GM18909 (cell line): ENCODE data around the gene MAD2L1BP.
"Not testable (repeated sequence)": the region's sequence is repeated elsewhere in the genome, so short reads cannot be mapped to it uniquely, and the experiment has no call there.

Source experiments
- ATAC-seq: cut with Tn5 transposase; IDR thresholded peaks from one replicate; pipeline ENCODE4 v1.9.1; 2021; ENCODE audit warnings: mild to moderate bottlenecking; ENCODE audit not compliant: unreplicated experiment, poor library complexity

The MAD2L1BP gene

DNA sequence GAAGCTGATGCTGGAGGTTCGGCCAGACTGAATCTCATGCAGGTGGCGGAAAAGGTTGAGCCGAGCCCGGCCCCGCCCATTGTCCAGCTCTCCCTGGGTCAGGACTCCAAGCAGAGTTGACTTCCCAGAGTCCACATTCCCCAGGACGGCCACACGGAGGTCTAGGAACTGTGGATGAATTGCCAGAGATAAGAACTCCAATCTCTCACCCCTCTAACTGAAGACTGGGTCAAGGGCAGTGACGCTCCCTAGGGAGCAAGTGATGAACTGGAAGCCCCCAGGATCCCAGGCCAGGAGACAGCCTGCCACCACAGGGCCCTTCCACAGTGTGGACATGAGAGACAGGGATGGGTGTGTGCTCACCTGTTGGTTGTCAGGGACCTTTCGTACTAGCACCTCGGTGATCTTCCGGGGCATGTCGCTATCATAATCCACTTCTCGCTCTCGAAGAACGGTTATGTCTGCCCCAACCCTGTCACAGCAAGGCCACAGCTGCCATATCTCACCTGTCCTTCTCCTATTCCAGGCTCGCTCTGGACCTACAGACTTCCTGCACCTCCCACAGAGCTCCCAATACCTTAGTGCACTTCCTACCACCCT is 10.1 kb upstream of the MAD2L1BP start:
- no peak for ATAC-seq

DNA sequence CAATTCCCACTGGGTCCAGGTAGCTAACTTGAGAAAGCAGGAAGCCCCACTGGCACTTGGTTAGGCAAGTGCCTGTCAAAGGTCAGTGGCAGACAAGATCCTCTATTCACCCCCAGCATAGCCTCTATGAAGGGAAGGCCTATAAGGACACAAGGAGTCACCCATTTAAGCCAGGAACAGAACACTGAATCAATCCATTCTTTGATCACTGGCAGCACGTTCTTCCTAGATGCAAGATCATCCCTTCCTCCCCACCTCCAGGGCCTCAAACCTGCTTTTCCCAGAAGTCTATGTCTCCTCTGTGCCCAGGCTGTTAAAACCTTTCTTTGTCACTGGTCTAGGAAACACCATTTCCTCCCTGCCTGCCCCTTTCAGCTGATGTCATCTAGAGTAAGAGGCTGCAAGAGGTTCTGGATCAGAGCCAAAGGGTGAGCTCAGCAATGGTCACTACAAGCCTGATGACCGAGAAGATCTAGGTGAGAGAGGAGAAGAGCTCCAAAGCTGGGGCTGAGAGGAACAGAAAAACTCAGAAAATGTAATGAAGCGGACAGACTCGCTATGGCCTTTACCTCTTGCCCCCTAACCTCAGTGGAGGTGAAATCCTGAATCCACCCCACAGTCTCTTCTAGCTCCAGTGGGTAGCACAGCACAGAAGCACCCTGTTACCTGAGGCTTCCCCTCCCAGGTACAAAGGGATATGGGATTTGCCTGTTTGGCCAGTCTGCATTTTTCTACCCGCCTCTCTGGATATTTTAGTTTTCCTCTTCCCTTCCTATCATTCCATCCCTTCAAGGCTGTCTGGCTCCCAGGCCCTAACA is 8.4 kb upstream of the MAD2L1BP start:
- no peak for ATAC-seq

DNA sequence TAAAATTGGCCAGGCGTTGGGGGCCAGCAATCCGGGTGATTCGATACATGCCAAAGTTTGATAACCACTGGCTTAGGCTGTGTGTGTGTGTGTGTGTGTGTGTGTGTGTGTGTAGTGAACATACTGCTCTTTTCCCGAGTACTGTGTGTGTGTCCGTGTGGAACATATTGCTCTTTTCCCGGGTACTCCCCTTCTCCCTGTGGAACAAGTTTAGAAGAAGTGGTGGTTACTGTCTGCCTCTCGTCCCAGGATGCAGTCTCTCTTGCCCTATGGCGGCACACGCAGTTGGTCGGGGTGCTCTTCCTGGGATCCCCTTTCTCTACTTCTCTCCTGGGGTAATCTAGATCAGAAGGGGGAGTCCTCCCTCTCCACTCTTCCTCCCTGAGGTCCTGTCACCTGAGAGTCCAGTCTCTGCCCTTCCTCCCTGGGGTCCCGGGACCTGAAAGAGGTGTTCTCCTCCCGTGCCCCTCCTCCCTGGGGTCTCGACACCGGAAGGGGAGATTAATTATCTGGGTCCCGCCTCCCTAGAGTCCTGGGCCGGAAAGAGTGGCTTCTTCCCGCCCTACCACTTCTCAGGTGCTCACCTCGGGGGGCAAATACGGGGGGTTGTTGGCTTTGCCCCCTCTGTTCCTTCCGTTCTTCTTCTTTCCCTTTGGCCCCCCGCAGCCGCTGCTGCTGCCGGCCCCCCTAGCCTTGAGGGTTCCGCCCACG is 7.1 kb upstream of the MAD2L1BP start:
- peak; percentile 27 for ATAC-seq

DNA sequence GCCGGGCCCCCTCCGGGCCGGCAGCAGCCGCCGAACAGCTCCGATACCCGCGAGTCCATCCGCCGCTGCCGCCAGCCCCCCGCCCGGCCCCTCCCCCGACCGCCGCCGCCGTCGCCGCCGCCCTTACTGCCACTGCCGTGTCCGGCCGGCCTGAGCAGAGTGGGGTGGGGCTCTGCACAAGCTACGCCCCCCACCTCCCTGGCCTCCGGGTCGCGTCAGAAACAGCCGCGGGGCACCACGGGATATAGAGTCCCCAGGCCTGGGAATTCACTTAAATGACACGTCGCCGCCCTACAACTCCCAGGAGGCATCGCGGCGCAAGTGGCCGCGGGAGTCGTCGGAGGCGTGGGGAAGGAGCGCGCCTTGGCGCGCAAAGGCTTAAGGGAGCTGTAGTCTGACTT is 6.5 kb upstream of the MAD2L1BP start, which contains the start of gene GTPBP2:
Gene GTPBP2, minus strand, starts transcription at position 161 of the 401 bp plus-strand sequence. Its CDS starts 102 bp downstream, at position 59.
- ATAC-seq = peak; percentile 84

DNA sequence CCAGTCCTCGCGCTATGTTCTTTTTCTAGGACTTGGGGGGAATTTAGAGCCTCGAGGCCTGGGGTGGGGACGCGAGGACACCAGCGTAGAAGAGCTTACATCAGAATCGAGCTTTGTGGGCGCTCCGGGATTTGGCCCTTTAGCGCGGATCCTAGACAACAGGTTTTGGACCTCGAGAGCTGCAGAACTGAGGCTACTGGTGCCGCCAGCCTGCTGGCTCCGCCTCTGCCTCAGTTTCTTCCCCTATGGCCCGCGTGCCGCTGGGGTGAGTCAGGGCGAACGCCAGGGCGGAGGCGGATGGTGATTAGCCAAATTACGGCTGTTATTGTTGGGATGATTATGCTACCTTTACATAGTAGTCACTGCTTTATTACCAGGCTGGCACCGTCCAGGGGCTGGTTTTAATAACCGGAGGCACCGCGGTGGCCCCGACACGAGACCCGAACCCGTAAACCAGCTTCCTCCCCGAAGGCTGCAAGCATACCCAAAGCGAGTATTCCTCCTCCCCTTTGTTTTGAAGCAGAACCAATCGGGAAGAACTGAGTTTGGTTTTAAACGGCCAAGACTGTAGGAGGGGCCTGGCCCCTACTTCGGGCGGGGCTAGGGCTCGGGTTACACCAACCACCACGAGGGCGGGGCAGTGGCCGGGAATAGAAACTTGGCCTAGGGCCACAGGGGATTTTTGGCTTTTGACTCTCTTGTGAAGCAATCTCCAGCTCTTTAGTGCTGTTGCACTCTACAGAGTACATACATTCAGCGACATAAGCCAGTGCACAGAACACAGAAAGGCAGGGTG is 5.9 kb upstream of the MAD2L1BP start:
- ATAC-seq = peak; percentile 64

DNA sequence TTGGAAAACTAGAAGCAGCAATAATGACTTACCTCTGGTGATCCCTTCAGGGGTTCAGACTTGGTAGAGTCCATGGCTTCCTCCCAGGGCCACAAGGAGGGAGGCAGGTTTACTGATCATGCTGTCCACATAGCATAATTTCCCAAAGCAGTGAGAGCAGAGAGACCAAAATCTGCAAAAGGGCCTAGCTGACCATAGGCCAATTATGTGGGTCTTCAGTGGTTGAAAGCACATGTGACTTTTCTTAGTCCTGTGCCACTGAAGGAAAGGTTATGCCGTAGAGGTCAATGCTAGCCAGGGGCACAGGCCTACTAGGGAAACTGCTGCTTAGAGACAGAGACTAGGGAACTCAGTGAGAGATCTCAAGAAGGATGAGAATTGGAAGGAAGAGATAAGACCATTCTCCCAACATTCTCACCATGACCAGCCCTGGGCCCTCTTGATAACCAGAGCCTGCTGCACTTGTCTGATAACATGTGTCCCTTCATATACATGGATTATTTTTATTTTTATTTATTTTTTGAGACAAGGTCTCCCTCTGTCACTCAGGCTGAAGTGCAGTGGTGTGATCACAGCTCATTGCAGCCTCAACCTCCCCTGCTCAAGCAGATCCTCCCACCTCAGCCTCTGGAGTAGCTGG is 4.5 kb upstream of the MAD2L1BP start:
- no peak for ATAC-seq

DNA sequence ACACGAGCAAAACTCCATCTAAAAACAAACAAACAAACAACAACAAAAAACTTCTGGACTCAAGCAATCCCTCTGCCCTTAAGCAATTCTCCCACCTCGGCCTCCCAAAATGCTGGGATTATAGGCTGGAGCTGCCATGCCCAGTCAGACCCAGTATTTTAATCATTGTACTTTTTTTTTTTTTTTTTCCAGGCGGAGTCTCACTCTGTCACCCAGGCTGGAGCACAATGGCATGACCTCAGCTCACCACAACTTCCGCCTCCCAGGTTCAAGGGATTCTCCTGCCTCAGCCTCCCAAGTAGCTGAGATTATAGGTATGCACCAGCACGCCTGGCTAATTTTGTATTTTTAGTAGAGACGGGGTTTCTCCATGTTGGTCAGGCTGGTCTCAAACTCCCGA is 2.6 kb upstream of the MAD2L1BP start:
- not testable (repeated sequence) for ATAC-seq

DNA sequence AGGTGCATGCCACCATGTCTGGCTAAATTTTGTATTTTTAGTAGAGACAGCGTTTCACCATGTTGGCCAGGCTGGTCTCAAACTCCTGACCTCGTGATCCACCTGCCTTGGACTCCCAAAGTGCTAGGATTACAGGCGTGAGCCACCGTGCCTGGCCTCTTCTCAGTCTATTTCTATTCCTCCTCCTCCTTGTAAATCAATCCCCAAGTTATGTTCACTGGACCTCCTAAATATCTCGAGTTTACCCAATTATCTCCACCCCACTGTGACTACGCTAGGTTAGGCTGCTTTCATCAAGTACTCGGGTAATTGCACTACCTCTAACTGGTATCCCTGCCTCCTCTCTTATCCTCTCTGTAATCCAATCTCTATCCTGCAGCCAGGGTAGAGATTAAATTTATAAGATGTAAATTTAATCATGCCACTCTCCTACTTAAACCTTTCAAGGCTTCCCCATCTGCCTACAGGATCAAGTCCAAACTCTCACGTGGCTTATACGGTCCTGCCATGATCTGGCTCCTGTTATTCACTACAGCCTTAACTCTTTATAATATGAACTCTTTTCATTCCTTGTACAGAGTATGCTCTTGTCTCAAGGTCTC is 837 bp upstream of the MAD2L1BP start:
- ATAC-seq = no peak

DNA sequence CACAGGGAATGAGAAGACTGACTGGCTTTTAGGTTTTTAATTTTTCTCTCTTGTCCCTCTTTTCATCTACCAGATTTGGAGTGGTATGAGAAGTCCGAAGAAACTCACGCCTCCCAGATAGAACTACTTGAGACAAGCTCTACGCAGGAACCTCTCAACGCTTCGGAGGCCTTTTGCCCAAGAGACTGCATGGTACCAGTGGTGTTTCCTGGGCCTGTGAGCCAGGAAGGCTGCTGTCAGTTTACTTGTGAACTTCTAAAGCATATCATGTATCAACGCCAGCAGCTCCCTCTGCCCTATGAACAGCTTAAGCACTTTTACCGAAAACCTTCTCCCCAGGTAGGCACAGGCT is 644 bp downstream of the MAD2L1BP start:
- ATAC-seq = no peak

DNA sequence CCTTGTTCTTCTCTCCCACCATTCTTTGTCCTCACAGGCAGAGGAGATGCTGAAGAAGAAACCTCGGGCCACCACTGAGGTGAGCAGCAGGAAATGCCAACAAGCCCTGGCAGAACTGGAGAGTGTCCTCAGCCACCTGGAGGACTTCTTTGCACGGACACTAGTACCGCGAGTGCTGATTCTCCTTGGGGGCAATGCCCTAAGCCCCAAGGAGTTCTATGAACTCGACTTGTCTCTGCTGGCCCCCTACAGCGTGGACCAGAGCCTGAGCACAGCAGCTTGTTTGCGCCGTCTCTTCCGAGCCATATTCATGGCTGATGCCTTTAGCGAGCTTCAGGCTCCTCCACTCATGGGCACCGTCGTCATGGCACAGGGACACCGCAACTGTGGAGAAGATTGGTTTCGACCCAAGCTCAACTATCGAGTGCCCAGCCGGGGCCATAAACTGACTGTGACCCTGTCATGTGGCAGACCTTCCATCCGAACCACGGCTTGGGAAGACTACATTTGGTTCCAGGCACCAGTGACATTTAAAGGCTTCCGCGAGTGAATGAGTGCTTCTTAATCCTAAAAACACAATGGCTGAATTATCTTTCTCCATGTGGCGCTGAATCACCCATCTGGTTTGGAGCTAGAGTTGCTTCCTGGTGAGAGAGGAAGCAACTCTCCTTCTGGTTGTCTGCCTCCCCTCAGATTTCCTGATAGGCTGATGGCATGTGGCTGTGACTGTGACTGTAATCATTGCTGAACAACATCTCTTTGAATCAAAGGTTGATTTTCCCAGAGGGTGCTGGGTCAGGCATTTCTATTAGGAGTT is 4.6 kb downstream of the MAD2L1BP start:
- no peak for ATAC-seq

DNA sequence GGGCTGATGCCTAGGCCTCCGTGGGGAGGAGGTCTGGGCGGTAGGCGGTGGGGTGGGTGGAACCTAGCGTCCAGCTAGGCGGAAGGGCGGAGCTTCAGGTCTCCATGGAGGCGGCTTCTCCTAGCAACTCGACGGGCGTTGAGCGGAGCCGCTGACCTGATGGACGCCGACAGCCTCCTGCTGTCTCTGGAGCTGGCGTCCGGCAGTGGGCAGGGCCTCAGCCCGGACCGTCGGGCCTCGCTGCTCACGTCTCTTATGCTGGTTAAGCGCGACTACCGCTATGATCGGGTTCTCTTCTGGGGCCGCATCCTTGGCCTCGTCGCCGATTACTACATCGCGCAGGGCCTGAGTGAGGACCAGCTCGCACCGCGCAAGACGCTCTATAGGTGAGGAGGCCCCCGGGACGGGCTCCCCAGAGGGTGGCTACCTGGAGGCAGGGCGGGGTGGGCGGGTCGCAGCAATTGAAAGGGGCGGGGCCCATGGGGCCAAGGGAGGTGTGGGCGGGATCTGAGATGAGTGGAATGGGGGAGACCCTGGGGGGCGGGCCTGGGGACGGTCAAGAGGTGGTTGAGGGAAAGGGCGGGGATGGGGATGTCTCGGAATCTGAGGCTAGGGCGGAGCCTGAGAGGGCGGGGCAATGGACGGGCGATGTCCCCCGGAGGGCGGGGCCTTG is 9.4 kb downstream of the MAD2L1BP start, which contains the start of gene RSPH9:
Gene RSPH9, plus strand, starts transcription at position 97 of the 673 bp plus-strand sequence. Its CDS starts 63 bp downstream, at position 160.
- ATAC-seq = peak; percentile 68

DNA sequence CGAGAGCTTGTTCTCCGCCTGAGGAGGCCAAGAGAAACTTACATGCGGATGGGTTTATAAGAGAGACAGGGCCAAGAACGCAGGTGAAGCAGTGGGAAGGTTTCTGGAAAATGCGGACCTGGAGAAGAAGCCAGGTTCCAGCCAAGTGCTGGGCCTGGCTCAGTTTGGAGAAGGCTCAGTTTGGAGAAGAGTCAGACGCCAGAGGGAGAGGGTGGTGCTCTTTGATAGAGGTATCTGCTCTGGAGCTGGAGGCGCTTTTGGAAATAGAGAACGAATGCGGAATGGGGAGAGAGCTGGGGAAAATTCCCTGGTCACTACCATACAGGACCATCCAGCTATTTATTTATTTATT is 9.9 kb downstream of the MAD2L1BP start:
- no peak for ATAC-seq

DNA sequence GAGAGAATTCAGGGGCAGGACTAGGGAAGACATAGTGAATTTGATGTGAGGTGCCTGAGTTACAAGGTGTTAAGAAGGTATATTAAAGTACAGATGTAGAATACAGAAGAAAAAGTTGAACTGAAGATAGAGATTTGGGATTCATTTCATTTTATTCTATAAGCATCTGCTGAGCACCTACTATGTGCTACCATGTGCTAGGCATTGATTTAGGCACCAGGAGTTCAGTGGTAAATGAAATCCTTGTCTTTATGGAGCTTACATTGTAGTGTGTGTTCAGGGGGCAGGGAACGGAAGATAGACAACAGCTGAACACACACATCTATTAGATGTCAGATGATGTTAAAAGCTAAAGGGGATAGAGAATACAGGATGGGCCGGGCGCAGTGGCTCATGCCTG is 12.0 kb downstream of the MAD2L1BP start:
- ATAC-seq = no peak

DNA sequence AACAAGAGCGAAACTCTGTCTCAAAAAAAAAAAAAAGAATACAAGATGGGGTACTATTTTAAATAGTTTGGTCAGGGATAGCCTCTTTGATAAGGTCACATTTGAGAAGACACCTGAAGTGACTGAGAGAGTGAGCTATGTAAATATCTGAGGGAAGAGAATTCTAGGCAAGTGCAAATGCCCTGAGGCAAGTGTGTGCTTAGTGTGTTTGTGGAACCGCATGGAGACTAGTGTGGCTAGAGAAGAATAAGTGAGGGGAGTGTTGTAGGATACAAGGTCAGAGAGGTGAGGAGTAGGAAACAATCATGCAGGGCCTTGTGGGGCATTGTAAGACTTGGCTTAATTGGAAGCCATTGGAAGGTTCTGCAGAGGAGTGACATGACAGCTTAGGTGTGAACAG is 12.6 kb downstream of the MAD2L1BP start:
- ATAC-seq = no peak

DNA sequence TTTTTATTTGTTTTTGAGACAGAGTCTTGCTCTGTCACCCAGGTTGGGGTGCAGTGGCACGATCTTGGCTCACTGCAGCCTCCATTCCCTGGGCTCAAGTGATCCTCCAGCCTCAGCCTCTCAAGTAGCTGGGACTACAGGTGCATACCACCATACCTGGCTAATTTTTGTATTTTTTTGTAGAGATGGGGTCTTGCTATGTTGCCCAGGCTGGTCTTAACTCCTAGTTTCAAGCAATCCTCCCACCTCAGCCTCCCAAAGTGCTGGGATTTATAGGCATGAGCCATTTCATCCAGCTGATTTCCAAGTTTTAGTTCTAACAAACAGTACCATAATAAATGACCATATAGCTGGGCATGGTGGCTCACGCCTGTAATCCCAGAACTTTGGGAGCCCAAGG is 17.2 kb downstream of the MAD2L1BP start:
- ATAC-seq = not testable (repeated sequence)

DNA sequence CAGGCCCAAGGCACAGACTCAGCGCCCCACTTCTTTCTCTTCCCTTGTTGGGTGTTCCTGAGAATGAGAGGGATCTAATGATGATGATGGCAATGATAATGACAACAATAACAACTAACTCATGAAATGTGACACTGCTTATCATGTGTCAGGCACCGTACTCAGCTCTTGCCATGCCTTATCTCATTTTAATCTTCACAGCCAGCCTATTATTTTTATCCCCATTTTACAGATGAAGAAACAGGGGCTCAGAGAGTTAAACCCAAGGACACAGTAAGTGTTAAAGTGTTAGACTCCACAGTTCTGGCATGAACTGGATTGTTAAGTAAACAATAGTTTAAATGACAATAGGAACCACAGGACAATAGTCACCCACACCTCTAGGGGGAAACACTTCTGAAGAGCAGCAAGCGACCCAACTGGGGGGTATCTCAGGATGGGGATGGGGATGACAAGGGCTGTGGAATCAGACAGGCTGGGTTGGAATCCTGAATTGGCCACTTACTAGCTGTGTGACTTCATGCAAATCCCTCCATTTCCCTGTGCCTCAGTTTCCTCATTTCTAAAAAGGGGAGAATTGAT is 21.7 kb downstream of the MAD2L1BP start:
- ATAC-seq = no peak

DNA sequence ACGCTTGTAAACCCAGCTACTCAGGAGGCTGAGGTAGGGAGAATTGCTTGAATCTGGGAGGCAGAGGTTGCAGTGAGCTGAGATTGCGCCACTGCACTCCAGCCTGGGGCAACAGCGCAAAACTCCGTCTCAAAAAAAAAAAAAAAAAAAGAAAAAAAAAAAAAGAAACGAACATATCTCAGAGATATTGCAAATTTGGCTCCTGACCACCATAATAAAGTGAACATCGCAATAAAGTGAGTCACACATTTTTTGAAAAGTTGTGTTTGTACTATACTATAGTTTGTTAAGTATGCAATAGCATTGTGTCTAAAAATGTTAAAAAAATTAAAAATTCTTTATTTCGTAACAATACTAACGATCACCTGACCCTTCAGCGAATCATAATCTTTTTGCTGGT is 22.5 kb downstream of the MAD2L1BP start:
- ATAC-seq = no peak

DNA sequence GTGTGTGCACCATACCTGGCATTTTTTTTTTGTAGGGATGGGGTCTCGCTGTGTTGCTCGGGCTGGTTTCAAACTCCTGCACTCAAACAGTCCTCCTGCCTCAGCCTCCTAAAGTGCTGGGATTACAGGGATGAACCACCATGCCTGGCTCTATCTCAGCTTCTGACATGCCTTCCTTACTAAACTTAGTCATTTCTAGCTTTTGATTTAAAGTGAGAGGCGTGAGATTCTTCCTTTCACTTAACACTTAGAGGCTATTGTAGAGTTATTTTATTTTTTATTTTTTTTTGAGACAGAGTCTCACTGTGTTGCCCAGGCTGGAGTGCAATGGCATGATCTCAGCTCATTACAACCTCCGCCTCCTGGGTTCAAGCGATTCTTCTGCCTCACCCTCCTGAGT is 27.3 kb downstream of the MAD2L1BP start:
- ATAC-seq = not testable (repeated sequence)
